Fibroblast of lung (primary cell): ENCODE measurements around the gene MEG3. TPM values are rescaled to one million over a fixed set of nuclear protein-coding genes. Genes with fewer than 3 reads are reported as not detected.

ENCODE experiments used
- DNase-seq, 2 donors: peaks; one replicate each; pipeline versions ENCODE4 v3.0.0 to v3.0.0-alpha.2; 2010; ENCODE audit warnings: low read depth in 2 of 2
- H2AFZ ChIP-seq: 2 replicates; pipeline ENCODE4 v1.5.1; 2012; ENCODE audit warnings: low read length, control low read depth, inconsistent platforms
- H3K27ac ChIP-seq: 2 replicates; pipeline ENCODE4 v1.5.1; 2011; ENCODE audit warnings: low read length, control low read depth; ENCODE audit not compliant: insufficient read depth
- H3K27me3 ChIP-seq: 2 replicates; pipeline ENCODE4 v1.5.1; 2011; ENCODE audit warnings: mild to moderate bottlenecking, low read length; ENCODE audit not compliant: control insufficient read depth, insufficient read depth
- H3K36me3 ChIP-seq: 2 replicates; pipeline ENCODE4 v1.5.1; 2011; ENCODE audit warnings: low read length; ENCODE audit not compliant: control insufficient read depth, insufficient read depth
- H3K4me1 ChIP-seq: 2 replicates; pipeline ENCODE4 v1.5.1; 2011; ENCODE audit warnings: low read length; ENCODE audit not compliant: control insufficient read depth, insufficient read depth; ENCODE audit errors: extremely low read depth
- H3K4me2 ChIP-seq: 2 replicates; pipeline ENCODE4 v1.5.1; 2011; ENCODE audit warnings: low read length, control low read depth; ENCODE audit not compliant: insufficient read depth; ENCODE audit errors: extremely low read depth
- H3K4me3 ChIP-seq, 4 experiments: fragments of 200-600 bp in 1 of 4; sonication (generic) in 1 of 4; replicated peaks in 1 of 4; 2 replicates each; pipeline ENCODE4 v1.5.1; 2011 to 2016; ENCODE audit warnings: low read length in 4 of 4, low read depth in 3 of 4, mild to moderate bottlenecking in 3 of 4, control low read depth in 2 of 4, inconsistent platforms in 1 of 4, mixed read lengths in 1 of 4; ENCODE audit not compliant: insufficient read depth in 1 of 4; ENCODE audit errors: control extremely low read depth in 1 of 4
- H3K79me2 ChIP-seq: 2 replicates; pipeline ENCODE4 v1.5.1; 2012; ENCODE audit warnings: mild to moderate bottlenecking, low read length, inconsistent platforms; ENCODE audit not compliant: control insufficient read depth, insufficient read depth
- H3K9ac ChIP-seq: 2 replicates; pipeline ENCODE4 v1.5.1; 2011; ENCODE audit warnings: mild to moderate bottlenecking, low read length, control low read depth; ENCODE audit not compliant: insufficient read depth
- H3K9me3 ChIP-seq: 2 replicates; pipeline ENCODE4 v1.5.1; 2012; ENCODE audit warnings: low read depth, low read length; ENCODE audit not compliant: control insufficient read depth, insufficient read depth
- H4K20me1 ChIP-seq: 2 replicates; pipeline ENCODE4 v1.5.1; 2011; ENCODE audit warnings: low read length; ENCODE audit not compliant: control insufficient read depth, insufficient read depth; ENCODE audit errors: extremely low read depth
- EZH2 ChIP-seq: IDR thresholded peaks from 2 replicates; pipeline ENCODE4 v1.5.1; 2012; ENCODE audit warnings: low read length, control low read depth, mild to moderate bottlenecking; ENCODE audit errors: missing control alignments
- polyA plus RNA-seq, 2 donors: library from polyadenylated mRNA; depleted of rRNA in 1 of 2; stranded (reverse) in 1 of 2; unstranded in 1 of 2; fragments of >200 nt; gene quantifications; 2 replicates each; pipeline ENCODE4 v1.2.1, GENCODE V29; 2011 to 2012; ENCODE audit warnings: missing spikeins in 1 of 2
- total RNA-seq: library from RNA; depleted of rRNA; stranded (reverse); fragments of >200 nt; gene quantifications from 2 replicates; pipeline ENCODE4 v1.2.1, GENCODE V29; 2014
- TF ChIP-seq, protein P1 (sequence below), 2 donors: IDR thresholded peaks in 1 of 2; conservative IDR thresholded peaks in 1 of 2; 1 replicate in 1 of 2; 2 replicates in 1 of 2; pipeline ENCODE4 v1.5.1; 2011 to 2012; ENCODE audit warnings: low read length in 2 of 2, control low read depth in 1 of 2, inconsistent platforms in 1 of 2, low read depth in 1 of 2, mild to moderate bottlenecking in 1 of 2

MEG3 gene
- total and polyA plus RNA-seq, 2 donors (not counting 1 experiment from before 2014, with no cell fraction given): 104 to 182 TPM

DNA sequence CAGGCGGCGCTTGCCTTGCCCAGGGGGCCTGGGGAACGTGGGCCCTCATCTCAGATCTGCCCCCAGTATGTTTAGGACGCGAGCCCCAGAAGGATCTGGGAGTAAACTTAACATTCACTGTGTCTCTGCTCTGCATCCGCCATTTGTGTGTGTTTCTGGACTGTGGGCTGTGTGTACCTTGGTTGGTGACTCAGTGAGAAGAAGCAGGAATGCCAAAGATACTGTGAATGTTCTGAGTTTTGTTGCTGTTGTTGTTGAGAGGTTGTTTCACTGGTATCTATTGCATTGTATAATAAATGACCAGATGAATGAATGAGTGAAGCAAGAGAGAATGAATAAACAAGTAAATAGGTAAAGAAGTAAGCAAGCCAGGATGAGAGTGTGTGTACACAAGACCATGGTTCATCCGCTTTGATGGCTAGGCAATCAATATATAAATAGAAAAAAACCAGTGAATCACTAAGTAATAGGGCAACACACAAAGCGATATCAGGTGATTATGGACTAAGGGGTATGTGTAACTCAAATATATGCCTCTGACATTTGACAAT lies 20.5 kb downstream of the MEG3 start:
- no peaks in the 10 kb centered on the region for H3K9me3 ChIP-seq
- peaks cover 3% of the 10 kb centered on the region for H3K4me1 ChIP-seq
- H3K36me3 ChIP-seq: peaks cover 14% of the 10 kb centered on the region
- H2AFZ ChIP-seq: no peak overlapping the region
- DNase-seq: peak in 1 of 2 donors; percentile 45
- H3K4me3 ChIP-seq: no peak overlapping the region
- no peak overlapping the region for H3K9ac ChIP-seq
- no peak for TF ChIP-seq EZH2
- TF ChIP-seq, protein P1, sequence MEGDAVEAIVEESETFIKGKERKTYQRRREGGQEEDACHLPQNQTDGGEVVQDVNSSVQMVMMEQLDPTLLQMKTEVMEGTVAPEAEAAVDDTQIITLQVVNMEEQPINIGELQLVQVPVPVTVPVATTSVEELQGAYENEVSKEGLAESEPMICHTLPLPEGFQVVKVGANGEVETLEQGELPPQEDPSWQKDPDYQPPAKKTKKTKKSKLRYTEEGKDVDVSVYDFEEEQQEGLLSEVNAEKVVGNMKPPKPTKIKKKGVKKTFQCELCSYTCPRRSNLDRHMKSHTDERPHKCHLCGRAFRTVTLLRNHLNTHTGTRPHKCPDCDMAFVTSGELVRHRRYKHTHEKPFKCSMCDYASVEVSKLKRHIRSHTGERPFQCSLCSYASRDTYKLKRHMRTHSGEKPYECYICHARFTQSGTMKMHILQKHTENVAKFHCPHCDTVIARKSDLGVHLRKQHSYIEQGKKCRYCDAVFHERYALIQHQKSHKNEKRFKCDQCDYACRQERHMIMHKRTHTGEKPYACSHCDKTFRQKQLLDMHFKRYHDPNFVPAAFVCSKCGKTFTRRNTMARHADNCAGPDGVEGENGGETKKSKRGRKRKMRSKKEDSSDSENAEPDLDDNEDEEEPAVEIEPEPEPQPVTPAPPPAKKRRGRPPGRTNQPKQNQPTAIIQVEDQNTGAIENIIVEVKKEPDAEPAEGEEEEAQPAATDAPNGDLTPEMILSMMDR (conservative IDR thresholded peaks at IDR 0.05 in 1 of 2, IDR thresholded peaks at IDR 0.05 in 1 of 2; ENCODE audit: low read depth in 1 of 2, low read length in 2 of 2): no peak
- H3K79me2 ChIP-seq: peaks cover 7% of the 10 kb centered on the region
- H3K27me3 ChIP-seq: no peaks in the 10 kb centered on the region
- no peak overlapping the region for H3K27ac ChIP-seq
- no peaks in the 10 kb centered on the region for H4K20me1 ChIP-seq
- H3K4me2 ChIP-seq: no peak overlapping the region

DNA sequence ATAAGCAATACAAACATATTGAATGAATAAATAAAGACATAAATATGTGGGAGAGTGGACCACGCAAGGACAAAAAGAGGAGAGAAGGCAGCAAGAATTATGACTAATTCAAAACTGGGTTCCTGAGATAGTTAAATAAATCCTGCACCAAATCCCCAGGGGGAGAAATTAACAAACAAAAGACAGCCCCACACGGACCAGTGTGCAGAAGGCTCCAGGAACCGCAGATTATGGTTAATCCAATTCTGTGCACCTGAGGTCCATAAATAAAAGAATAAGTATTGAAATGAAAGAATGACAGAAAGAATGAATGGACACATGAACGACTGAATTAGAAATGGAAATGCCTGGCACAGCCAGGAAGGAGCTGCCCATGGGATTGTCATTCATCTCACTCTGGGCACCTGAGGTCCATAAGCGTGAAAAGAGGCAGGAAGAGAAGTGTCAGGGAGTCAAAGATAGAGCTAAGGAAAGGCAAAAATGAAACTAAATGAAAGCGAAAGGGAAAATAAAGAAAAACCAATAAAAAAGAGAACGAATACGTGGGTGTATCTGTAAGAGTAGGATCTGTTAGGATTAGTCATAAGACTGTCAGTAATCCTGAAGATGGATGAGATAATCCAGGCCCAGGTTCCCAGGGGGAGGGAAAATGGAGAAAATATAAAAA lies 23.3 kb downstream of the MEG3 start:
- no peak overlapping the region for H3K4me3 ChIP-seq
- H3K9me3 ChIP-seq: no peaks in the 10 kb centered on the region
- no peak overlapping the region for H2AFZ ChIP-seq
- peaks cover 10% of the 10 kb centered on the region for H3K79me2 ChIP-seq
- no peak for TF ChIP-seq EZH2
- TF ChIP-seq, protein P1 (conservative IDR thresholded peaks at IDR 0.05 in 1 of 2, IDR thresholded peaks at IDR 0.05 in 1 of 2; ENCODE audit: low read depth in 1 of 2, low read length in 2 of 2): no peak
- no peaks in the 10 kb centered on the region for H3K27me3 ChIP-seq
- no peak overlapping the region for H3K9ac ChIP-seq
- H3K4me2 ChIP-seq: no peak overlapping the region
- H3K4me1 ChIP-seq: no peaks in the 10 kb centered on the region
- DNase-seq: peak; percentile 11 to 62
- H3K36me3 ChIP-seq: peaks cover 8% of the 10 kb centered on the region
- no peaks in the 10 kb centered on the region for H4K20me1 ChIP-seq
- H3K27ac ChIP-seq: no peak overlapping the region

DNA sequence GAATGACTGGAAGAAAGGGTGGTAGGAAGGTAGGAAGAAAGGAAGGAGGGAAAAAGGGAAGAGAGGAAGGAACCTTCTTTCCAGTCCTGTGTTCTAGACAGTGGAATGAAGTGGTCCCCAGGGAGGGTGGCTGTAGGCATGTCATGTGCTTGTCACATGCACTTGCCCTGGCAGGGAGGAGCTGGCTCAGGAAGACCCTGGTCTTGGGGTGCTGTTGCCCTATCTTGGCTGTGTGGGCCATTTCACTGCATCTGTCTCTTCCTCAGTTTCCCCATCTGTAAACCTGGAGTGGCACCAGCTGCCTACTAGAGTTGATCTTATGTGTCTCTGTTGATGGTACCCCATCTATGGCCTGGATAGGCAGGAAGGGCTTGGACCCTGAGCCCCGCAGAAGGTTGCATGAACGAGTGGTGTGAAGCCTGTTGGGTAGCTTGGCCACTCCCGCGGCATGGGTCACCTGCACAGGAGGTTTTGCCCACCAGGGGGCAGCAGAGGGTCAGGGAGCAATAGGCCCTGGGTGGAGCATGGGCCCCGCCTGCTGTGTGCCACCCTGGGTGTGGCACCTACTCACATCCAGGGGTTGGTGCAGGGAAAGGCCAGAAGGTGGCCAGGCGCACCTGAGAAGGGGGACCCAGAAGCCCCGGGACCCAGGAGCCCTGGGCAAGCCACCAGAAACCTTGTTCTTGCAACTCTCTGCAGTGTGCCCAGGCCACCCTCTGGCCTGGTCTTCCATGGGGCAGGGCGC lies 25.1 kb downstream of the MEG3 start:
- Histone ChIP-seq H2AFZ (no peak overlapping the region), H3K4me3 (no peak overlapping the region), H4K20me1 (no peaks in the 10 kb centered on the region), H3K9me3 (no peaks in the 10 kb centered on the region), H3K4me2 (no peak overlapping the region), H3K36me3 (peaks cover 3% of the 10 kb centered on the region), H3K27ac (no peak overlapping the region), H3K27me3 (no peaks in the 10 kb centered on the region), H3K4me1 (no peaks in the 10 kb centered on the region), H3K79me2 (peaks cover 16% of the 10 kb centered on the region), H3K9ac (no peak overlapping the region)
- DNase-seq: no peak
- TF ChIP-seq, protein P1 (conservative IDR thresholded peaks at IDR 0.05 in 1 of 2, IDR thresholded peaks at IDR 0.05 in 1 of 2; ENCODE audit: low read depth in 1 of 2, low read length in 2 of 2): peak; percentile 40 to 60
- no peak for TF ChIP-seq EZH2
